ENCODE measurements around the gene GRIK3. TPM values are rescaled to one million over a fixed set of nuclear protein-coding genes. Genes with fewer than 3 reads are reported as not detected.

The GRIK3 gene
- total and polyA plus RNA-seq, 2 experiments from 2014 or later = 0.31 to 2.9 TPM

- Mint-ChIP-seq H3K4me3 (no peak overlapping the region), H3K4me1 (peaks cover 53% of the 10 kb centered on the region), H3K27me3 (ENCODE audit: insufficient read depth, low read depth, poor library complexity) (peaks cover 20% of the 10 kb centered on the region), H3K27ac (no peak overlapping the region), H3K36me3 (ENCODE audit: low read depth) (no peaks in the 10 kb centered on the region; the same call in 2 of the 3 replicates), H3K9me3 (no peaks in the 10 kb centered on the region; the same call in 2 of the 3 replicates)
- H3K4me3 ChIP-seq = no peak overlapping the region
- no peaks in the 10 kb centered on the region for H3K36me3 ChIP-seq (ENCODE audit: insufficient read depth)
- H4K20me1 ChIP-seq (replicated peaks; ENCODE audit: insufficient read depth) = no peaks in the 10 kb centered on the region
- H3K4me2 ChIP-seq = no peak overlapping the region
- DNase-seq (ENCODE audit: low spot score) (no peak), ATAC-seq (no peak)
- no peaks in the 10 kb centered on the region for H3F3A ChIP-seq (replicated peaks; ENCODE audit: low read depth)
- H2AFZ ChIP-seq = no peak overlapping the region
- no peaks in the 10 kb centered on the region for H3K79me2 ChIP-seq (replicated peaks; ENCODE audit: insufficient read depth)
- H3K27me3 ChIP-seq (ENCODE audit: insufficient read depth) = no peaks in the 10 kb centered on the region
- H3K4me1 ChIP-seq (ENCODE audit: insufficient read depth) = peaks cover 29% of the 10 kb centered on the region
- no peaks in the 10 kb centered on the region for H3K9me2 ChIP-seq (ENCODE audit: insufficient read depth)
- TF ChIP-seq, protein P1, sequence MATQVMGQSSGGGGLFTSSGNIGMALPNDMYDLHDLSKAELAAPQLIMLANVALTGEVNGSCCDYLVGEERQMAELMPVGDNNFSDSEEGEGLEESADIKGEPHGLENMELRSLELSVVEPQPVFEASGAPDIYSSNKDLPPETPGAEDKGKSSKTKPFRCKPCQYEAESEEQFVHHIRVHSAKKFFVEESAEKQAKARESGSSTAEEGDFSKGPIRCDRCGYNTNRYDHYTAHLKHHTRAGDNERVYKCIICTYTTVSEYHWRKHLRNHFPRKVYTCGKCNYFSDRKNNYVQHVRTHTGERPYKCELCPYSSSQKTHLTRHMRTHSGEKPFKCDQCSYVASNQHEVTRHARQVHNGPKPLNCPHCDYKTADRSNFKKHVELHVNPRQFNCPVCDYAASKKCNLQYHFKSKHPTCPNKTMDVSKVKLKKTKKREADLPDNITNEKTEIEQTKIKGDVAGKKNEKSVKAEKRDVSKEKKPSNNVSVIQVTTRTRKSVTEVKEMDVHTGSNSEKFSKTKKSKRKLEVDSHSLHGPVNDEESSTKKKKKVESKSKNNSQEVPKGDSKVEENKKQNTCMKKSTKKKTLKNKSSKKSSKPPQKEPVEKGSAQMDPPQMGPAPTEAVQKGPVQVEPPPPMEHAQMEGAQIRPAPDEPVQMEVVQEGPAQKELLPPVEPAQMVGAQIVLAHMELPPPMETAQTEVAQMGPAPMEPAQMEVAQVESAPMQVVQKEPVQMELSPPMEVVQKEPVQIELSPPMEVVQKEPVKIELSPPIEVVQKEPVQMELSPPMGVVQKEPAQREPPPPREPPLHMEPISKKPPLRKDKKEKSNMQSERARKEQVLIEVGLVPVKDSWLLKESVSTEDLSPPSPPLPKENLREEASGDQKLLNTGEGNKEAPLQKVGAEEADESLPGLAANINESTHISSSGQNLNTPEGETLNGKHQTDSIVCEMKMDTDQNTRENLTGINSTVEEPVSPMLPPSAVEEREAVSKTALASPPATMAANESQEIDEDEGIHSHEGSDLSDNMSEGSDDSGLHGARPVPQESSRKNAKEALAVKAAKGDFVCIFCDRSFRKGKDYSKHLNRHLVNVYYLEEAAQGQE (IDR thresholded peaks at IDR 0.05; ENCODE audit: unreplicated experiment) = no peak
- TF ChIP-seq ZNF114 (CRISPR knock-in tag; IDR thresholded peaks at IDR 0.05) (no peak), CREB1 (CRISPR knock-in tag; IDR thresholded peaks at IDR 0.05; ENCODE audit: low read depth) (no peak), STAT1 (IDR thresholded peaks at IDR 0.05; ENCODE audit: unreplicated experiment) (no peak), NANOG (IDR thresholded peaks at IDR 0.05; ENCODE audit: borderline replicate concordance) (no peak), POLR2AphosphoS5 (IDR thresholded peaks at IDR 0.05; ENCODE audit: low read depth) (no peak), EZH2 (IDR thresholded peaks at IDR 0.05; ENCODE audit: low read depth, unreplicated experiment) (no peak), EZH2phosphoT487 (IDR thresholded peaks at IDR 0.05; ENCODE audit: unreplicated experiment) (no peak), ZNF331 (CRISPR knock-in tag; IDR thresholded peaks at IDR 0.05; ENCODE audit: low read depth) (no peak), JUNB (IDR thresholded peaks at IDR 0.05; ENCODE audit: unreplicated experiment) (no peak)
- TF ChIP-seq, protein P2, sequence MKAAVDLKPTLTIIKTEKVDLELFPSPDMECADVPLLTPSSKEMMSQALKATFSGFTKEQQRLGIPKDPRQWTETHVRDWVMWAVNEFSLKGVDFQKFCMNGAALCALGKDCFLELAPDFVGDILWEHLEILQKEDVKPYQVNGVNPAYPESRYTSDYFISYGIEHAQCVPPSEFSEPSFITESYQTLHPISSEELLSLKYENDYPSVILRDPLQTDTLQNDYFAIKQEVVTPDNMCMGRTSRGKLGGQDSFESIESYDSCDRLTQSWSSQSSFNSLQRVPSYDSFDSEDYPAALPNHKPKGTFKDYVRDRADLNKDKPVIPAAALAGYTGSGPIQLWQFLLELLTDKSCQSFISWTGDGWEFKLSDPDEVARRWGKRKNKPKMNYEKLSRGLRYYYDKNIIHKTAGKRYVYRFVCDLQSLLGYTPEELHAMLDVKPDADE (IDR thresholded peaks at IDR 0.05) = no peak
- TF ChIP-seq, protein P3, sequence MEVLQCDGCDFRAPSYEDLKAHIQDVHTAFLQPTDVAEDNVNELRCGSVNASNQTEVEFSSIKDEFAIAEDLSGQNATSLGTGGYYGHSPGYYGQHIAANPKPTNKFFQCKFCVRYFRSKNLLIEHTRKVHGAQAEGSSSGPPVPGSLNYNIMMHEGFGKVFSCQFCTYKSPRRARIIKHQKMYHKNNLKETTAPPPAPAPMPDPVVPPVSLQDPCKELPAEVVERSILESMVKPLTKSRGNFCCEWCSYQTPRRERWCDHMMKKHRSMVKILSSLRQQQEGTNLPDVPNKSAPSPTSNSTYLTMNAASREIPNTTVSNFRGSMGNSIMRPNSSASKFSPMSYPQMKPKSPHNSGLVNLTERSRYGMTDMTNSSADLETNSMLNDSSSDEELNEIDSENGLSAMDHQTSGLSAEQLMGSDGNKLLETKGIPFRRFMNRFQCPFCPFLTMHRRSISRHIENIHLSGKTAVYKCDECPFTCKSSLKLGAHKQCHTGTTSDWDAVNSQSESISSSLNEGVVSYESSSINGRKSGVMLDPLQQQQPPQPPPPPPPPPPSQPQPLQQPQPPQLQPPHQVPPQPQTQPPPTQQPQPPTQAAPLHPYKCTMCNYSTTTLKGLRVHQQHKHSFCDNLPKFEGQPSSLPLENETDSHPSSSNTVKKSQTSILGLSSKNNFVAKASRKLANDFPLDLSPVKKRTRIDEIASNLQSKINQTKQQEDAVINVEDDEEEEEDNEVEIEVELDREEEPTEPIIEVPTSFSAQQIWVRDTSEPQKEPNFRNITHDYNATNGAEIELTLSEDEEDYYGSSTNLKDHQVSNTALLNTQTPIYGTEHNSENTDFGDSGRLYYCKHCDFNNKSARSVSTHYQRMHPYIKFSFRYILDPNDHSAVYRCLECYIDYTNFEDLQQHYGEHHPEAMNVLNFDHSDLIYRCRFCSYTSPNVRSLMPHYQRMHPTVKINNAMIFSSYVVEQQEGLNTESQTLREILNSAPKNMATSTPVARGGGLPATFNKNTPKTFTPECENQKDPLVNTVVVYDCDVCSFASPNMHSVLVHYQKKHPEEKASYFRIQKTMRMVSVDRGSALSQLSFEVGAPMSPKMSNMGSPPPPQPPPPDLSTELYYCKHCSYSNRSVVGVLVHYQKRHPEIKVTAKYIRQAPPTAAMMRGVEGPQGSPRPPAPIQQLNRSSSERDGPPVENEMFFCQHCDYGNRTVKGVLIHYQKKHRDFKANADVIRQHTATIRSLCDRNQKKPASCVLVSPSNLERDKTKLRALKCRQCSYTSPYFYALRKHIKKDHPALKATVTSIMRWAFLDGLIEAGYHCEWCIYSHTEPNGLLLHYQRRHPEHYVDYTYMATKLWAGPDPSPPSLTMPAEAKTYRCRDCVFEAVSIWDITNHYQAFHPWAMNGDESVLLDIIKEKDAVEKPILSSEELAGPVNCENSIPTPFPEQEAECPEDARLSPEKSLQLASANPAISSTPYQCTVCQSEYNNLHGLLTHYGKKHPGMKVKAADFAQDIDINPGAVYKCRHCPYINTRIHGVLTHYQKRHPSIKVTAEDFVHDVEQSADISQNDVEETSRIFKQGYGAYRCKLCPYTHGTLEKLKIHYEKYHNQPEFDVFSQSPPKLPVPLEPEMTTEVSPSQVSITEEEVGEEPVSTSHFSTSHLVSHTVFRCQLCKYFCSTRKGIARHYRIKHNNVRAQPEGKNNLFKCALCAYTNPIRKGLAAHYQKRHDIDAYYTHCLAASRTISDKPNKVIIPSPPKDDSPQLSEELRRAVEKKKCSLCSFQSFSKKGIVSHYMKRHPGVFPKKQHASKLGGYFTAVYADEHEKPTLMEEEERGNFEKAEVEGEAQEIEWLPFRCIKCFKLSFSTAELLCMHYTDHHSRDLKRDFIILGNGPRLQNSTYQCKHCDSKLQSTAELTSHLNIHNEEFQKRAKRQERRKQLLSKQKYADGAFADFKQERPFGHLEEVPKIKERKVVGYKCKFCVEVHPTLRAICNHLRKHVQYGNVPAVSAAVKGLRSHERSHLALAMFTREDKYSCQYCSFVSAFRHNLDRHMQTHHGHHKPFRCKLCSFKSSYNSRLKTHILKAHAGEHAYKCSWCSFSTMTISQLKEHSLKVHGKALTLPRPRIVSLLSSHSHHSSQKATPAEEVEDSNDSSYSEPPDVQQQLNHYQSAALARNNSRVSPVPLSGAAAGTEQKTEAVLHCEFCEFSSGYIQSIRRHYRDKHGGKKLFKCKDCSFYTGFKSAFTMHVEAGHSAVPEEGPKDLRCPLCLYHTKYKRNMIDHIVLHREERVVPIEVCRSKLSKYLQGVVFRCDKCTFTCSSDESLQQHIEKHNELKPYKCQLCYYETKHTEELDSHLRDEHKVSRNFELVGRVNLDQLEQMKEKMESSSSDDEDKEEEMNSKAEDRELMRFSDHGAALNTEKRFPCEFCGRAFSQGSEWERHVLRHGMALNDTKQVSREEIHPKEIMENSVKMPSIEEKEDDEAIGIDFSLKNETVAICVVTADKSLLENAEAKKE (CRISPR knock-in tag; IDR thresholded peaks at IDR 0.05) = no peak
- TF ChIP-seq, protein P4, sequence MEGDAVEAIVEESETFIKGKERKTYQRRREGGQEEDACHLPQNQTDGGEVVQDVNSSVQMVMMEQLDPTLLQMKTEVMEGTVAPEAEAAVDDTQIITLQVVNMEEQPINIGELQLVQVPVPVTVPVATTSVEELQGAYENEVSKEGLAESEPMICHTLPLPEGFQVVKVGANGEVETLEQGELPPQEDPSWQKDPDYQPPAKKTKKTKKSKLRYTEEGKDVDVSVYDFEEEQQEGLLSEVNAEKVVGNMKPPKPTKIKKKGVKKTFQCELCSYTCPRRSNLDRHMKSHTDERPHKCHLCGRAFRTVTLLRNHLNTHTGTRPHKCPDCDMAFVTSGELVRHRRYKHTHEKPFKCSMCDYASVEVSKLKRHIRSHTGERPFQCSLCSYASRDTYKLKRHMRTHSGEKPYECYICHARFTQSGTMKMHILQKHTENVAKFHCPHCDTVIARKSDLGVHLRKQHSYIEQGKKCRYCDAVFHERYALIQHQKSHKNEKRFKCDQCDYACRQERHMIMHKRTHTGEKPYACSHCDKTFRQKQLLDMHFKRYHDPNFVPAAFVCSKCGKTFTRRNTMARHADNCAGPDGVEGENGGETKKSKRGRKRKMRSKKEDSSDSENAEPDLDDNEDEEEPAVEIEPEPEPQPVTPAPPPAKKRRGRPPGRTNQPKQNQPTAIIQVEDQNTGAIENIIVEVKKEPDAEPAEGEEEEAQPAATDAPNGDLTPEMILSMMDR (conservative IDR thresholded peaks at IDR 0.05; ENCODE audit: low read depth in 2 of 2) = no peak
- H3K27ac ChIP-seq (ENCODE audit: low read depth) = no peak overlapping the region
Measured at GRCh38 chr1:36849956-36850355, 184.4 kb downstream of the GRIK3 start.
